Daoy (cell line): ENCODE measurements around the gene URI1. TPM values are rescaled to one million over a fixed set of nuclear protein-coding genes. Genes with fewer than 3 reads are reported as not detected.
"Not testable (repeated sequence)": the region's sequence is repeated elsewhere in the genome, so short reads cannot be mapped to it uniquely, and the experiment has no call there.

Experiments
- DNase-seq: peaks from one replicate; pipeline ENCODE4 v3.0.0-alpha.2; 2015; ENCODE audit warnings: low read depth
- total RNA-seq: library from RNA; depleted of rRNA; stranded (reverse); fragments of >200 nt; shearing (Covaris generic); gene quantifications from 2 replicates; pipeline ENCODE4 v1.2.3, GENCODE V29; 2014

URI1 gene
- total RNA-seq, 1 experiment from 2014 or later = 121 TPM

DNA sequence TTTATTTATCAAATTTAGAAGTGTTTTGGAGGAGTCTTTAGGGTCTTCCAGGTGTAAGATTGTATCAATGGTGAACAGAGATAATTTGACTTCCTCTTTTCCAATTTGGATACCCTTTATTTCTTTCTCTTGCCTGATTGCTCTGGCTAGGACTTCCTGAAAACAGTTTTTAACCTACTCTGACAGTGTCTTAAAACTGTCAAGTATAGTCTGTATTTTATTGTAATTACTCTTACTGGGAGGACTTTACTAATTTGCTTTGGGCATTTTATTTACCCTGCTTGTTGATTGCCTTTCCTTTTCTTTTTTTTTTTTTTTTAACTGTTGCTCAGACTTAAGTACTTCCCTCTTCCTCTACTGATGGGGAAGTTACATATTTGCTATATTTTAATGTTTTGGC lies 81.3 kb downstream of the URI1 start:
- no peak for DNase-seq

DNA sequence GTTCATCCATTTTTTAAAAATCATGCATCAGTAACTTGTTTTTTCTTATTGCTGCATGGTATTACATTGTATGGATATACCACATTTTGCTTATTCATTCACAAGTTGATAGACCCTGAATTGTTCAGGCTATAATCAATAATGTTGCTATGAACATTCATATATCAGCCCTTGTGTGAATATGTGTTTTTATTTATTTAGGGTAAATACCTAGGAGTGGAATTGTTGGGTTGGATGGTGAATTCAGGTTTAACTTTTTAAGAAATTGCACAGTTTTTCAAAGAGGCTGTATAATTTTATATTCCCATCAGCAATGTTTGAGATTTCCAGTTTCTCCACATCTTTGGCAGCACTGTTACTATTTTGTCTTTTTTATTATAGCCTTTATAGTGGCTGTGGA lies 82.1 kb downstream of the URI1 start:
- DNase-seq = no peak

DNA sequence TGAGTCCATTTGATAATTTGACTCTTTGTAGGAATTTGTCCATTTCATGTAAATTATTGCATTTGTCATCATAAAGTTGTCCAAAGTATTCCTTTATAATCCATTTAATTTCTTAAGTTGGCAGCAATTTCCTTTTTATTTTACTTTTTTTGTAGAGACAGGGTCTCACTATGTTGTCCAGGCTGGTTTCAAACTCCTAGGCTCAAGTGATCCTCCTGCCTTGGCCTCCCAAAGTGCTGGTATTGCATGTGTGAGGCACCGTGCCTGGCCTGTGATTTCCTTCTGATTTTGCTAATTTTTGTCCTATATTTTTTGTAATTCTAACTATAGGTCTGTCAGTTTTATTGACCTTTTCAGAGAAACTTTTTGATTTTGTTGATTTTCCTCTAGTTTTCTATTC lies 84.9 kb downstream of the URI1 start:
- DNase-seq = no peak

DNA sequence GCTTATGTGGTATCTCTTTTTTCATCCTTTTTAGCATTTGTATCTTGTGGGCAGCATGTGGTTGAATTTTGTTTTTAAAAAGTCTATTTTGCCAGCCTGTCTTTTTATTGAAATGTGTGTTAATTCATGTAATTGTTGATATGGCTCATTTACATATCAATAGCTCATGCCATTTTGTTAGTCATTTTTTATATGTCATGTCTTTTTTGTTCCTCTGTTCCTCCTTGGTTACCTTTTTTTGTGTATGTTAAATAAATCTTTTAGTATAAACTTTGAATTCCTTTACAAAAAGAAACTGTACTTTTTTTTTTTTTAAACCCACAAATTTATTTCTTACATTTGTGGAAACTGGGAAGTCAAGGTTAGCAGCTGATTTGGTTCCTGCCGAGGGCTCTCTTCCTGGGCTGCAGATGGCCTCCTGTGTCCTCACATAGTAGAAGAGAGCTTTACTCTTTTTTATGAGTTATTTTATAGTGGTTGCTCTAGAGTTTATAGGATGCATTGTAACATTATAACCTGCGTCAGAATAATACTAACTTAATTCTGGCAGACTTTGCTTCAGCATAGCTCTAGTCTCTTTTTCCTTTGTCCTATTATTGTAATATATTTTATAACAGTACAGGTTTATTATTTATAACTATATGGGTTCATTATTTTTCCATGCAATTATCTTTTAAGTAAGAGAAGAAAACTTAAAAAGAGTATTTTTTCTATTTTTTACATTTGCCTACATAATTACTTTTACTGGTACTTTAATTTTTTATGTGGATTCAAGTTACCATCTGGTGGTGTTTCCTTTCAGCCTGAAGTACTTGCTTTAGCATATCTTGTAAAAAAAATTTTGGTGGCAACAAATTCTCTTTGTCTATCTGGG lies 86.3 kb downstream of the URI1 start:
- DNase-seq = no peak

DNA sequence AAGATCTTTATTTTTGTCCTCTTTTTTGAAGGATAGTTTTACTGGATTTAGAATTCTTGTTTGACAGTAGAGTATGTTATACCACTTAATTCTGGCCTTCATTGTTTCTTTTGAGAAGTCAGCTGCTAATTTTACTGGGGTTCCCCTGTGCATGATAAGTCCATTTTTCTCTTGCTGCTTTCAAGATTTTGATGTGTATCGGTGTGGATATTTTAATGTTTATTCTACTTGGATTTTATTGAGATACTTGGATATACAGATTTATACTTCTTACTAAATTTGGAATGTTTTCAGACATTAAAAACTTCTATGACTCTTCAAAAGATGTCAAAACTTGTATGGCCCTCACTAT lies 86.9 kb downstream of the URI1 start:
- DNase-seq = no peak

DNA sequence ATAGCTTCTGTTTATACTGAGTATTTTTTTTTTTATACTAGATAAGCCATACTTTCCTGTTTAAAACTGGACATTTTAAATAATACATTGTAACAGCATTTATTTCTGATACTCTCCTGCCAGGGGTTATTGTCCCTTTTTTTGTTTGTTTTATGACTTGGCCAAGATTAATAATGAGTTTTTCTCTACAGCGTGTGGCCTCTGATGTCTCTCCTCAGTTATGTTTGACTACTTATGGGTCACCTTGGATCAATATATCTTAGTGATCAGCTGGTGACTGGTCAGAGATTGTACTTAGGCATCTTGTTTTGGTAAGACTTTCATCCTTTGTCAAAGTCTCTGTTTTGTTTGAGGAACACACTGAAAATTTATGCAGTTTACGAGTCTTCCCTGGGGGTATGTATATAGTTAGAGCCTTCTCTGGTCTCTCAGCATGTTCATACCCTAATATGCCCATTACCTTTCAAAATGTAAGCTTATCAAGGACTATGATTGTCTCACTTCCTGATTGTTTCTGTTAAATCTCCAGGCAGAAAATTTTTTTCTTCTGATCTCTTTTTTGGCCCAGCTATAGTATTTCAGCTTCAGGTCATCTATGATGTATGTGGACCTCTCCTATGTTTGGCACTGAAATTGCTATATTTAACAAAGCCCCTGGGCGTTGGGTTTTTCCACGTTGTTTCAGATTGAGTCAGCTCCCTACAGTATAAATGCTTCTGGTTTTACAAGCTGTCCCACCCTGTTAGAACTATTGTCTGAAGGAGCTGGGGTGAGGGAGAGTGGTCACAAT lies 87.9 kb downstream of the URI1 start:
- peak; percentile 89 for DNase-seq

DNA sequence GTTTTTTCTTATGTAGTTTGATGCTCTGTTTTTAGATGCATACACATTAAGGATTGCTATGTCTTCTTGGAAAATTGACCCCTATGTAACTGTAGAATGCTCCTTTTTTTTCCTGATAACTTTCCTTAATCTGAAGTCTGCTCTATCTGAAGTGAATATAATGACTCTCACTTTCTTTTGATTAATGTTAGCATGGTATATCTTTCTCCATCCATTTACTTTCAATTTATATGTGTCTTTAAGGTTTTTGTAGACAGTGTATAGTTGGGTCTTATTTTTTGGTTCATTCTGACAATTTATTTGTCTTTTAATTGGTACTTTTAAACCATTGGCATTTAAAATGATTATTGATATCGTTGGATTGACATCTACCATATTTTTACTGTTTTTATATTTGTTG lies 92.3 kb downstream of the URI1 start:
- no peak for DNase-seq

DNA sequence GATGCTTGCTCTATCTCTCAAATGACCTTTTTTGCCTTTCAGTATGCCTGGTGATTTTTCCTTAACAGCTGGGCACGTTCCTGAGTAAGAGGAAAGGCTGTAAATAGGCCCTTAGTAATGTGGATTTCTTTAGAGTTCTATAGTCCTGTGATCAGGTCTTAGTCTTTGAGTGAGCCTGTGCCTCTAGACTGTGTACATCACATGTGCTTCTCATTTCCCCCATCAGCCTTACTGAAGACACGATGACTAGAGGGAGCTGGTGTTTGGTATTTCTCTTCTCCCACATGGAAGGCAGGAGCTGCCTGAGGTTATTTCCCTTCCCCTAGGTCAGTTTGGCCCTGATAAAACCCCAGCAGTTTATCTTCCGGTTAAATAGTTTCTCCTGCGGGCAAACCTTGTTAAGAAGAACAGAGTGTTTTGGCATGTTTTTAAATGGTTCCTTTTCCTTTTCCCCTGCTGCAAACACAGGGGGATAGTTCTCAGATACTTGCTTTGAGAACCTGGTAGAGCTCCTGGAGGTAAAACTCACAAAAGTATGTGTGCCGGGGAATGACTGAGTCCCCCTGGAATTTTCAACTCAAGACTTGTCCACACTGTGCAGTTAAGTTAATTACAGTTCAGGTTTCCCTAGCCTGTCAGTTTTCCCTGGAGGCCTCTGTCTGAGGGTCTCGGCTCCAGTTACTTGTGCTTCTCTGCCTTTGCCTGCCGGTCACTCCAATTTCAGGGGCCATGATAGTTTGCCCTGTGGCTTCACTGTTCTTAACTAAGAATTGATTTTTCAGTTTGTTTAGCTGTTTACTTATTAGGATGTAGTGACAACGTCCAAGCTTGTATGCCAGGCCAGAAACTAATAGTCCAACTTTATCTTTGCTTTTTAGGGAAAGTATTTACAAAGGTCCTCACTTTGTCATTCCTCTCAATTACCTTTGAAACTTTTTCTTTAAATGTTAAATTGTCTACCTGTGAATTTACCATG lies 94.4 kb downstream of the URI1 start:
- DNase-seq = peak; percentile 80

DNA sequence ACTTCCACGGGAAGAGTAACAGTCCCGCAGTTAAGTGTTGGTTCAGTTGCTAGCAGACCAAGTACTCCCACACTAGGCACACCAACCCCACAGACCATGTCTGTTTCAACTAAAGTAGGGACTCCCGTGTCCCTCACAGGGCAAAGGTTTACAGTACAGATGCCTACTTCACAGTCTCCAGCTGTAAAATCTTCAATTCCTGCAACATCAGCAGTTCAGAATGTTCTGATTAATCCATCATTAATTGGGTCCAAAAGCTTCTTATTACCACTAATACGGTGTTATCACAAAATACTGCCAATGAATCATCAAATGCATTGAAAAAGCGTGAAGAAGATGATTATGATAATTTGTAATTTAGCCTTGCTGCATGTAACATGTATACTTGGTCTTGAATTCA lies 95.8 kb downstream of the URI1 start:
- no peak for DNase-seq

DNA sequence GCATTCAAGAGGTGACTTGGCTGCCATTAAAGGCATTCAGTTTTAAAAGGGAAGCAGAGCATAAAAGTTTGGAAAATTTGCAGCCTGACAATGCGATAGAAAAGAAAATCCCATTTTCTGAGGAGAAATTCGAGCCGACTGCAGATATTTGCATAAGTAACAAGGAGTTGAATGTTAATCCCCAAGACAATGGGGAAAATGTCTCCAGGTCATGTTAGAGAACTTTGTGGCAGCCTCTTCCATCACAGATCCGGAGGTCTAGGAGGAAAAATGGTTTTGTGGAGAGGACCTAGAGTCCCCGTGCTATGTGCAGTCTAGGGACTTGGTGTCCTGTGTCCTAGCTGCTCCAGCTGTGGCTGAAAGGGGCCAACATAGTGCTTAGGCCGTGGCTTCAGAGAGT lies 99.9 kb downstream of the URI1 start:
- not testable (repeated sequence) for DNase-seq

DNA sequence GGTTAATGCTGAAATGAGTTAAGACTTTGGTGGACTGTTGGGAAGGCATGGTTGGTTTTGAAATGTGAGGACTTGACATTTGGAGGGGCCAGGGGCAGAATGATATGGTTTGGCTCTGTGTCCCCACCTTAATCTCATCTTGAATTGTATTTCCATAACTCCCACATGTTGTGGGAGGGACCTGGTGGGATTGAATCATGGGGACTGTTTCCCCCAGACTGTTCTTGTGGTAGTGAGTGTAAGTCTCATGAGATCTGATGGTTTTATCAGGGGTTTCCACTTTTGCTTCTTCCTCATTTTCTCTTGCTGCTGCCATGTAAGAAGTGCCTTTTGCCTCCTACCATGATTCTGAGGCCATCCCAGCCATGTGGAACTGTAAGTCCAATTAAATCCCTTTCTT lies 101.0 kb downstream of the URI1 start:
- not testable (repeated sequence) for DNase-seq

DNA sequence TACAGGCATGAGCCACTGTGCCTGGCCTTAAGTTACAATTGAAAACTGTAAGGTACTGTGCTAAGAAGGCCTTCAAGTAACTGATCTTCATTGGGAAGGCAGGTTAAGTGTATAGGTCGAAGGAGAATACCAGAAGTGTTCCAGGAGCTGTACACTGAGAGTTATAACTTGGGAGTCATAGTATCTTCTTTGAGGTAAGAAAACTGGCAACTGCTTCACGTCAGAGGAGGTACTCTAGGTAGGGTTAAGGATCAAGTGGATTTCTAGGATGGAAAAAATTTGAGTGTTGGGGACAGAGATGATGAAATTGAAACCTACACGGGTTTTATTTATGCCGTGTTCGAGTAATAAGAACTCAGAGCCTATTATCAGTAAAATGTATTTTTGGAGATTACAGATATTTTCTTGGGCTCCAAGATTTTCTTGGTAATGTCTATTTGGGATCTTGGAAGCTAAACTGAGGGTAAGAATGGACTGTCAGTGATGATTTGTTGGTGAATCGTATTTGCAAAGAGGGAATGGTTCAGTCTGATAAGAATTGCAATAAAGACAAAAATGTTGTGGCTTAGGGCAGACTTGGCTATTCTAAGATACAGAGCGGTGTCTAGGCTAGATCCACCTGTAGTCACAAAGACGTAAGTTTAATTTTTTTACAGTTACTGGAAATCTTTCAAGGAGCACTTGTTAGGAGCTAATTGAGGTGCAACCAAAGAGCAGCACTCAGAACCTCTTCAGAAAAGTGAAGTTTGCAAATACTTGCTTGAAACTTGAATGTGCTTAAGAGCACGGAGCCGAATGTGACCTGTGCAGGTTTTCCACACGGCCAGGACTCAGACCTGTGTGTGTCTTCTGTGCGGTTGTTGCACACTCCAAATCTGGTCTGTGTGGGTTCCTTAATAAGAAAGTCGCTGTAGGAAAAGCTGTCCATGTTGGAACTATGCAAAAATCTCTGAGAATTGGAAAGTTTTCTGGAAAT lies 102.5 kb downstream of the URI1 start:
- DNase-seq = no peak

DNA sequence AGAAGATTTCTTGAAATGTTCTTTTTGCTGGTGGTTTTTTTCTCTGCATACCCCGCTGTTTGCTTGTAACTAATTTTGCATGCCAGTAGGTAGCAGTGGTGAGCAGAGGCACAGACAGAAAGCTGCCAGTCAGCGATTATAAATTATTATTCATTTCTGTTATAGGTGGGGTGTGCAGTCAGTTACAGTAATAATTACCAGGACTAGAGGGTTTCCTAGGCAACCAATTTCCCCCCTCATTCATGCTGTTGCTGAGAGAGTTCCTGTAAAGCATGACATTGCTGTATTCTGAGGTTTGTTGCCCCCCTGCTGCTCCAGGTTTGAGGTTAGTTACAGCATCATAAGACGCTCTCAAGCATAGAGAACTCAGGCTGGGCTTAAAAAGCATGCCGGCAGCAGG lies 104.5 kb downstream of the URI1 start:
- no peak for DNase-seq

DNA sequence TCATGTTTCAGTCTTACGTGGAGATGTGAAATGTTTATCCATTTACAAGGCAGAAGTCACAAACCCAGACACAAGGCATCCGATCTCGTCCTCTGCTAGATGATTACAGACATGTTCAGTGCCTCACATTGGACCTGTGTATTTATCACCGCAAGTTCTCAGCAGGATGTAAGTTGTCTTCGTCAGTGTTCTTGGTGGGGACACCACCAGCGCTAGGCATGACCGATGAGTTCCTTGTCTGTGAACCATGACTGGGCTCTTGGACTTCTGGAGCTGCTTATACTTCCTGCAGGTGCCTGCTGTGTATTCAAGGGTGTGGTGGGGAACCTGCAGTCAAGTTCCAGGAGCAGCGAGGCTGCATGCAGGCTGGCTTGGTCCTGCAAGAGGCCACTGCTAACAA lies 105.4 kb downstream of the URI1 start:
- no peak for DNase-seq

DNA sequence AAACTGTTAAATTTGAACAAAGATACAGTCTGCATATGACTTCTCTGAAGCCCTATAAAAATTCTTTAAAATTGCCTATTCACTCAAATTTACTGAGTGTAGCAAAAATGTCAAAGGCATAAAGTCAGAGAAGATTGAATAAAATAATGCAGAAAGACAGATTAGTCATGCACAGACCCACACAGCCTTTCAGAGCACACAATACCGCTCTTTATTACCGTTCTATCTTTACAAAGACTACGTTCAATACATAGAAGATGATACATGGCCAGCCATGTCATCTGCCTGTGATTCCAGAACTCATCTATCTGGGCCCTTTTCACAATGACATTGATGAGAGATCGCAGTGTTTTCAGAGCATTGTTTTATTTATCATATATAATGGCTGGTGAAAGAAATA lies 107.2 kb downstream of the URI1 start:
- DNase-seq = no peak

DNA sequence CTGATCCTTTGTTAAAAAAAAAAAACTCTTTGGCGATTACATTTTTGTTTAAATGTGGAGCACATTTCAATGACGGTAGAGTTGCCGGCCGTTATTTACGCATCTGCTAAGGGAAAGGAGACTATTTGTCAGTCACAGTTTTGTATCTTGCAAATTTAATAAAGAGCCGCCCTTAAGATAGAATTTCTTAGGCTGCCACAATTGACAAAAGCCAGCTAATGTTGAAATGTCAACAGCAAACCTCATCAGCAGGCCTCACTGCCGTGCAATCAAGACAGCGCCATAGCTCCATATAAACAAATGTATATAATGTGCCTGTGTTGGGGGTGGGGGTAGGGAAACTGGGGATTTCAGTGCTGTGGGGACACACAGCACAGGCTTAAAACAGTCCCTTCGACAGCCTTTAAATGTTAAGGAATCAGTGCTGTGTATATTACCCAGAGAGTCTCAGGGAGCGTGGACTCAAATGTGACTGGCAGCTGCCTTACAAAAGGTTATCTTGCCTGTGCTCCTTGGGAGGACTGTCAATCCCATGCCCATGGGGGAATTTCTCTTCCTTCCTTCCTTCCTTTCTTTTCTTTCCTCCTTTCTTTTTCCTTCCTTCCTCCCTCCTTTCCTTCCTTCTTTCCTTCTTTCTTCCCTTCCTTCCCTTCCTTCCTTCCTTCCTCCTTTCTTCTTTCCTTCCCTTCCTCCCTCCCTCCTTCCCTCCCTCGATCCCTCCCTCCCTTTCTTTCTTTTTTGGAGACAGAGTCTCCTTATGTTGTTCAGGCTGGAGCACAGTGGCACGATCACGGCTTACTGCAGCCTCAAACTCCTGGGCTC lies 108.0 kb downstream of the URI1 start:
- DNase-seq = no peak

DNA sequence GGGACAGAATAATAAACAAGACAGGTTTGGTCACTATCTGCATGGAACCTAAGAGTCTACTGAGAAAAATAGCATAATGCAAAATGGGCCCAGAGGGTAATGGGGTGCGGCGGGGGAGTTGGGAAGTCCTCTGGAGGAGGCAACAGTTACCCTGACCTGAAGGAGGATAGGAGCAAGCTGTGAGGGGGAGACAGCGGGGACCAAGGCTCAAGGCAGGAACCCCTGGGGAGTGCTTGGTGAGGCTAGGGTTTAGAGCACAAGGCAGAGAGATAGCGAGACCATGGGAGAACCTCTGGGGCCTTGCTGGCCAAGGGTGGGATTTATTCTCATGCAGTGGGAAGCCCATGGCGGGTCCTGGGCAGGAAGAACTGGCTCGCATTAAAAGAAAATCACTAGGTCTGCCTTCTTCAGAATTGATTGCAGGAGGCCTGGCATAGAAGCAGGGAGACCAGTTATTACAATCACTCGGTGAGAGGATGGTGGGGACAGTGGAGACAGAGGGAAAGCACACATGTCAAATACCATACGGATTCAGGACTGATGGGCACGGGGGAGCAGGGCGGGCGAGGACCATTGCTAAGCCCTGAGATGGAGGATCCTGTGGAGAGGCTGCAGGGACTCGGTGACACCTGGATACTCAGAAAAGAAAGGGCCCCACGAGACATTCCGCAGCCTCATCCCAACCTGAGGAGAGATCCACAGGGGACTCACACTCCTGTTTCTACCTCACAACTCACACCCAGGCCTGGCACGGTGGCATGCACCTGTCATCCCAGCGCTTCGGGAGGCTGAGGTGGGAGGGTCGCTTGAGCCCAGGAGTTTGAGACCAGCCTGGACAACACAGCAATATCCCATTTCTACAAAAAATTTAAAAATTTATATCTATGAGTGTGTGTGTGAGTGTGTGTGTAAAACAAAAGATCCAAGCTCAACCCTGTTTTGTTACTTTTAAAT lies 110.4 kb downstream of the URI1 start:
- DNase-seq = no peak

DNA sequence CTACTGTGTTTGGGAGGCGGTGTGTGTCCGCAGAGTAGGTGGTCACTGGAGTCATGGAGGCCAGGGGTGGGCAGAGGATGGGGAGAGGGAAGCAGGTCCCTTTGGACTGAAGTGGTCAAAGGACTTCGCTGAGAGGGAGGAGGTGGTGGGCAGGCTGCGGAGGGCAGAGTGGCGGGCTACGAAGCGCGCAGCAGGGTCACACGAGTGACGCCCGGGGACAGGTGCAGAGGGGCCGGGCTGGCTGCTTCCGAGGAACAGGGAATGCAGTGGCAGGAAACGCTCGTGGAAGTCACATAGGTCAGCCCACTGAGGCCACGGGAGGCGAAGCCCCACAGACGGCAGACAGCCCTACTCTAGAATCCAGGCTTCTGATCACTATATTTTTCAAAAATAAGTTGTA lies 111.5 kb downstream of the URI1 start:
- DNase-seq = no peak

DNA sequence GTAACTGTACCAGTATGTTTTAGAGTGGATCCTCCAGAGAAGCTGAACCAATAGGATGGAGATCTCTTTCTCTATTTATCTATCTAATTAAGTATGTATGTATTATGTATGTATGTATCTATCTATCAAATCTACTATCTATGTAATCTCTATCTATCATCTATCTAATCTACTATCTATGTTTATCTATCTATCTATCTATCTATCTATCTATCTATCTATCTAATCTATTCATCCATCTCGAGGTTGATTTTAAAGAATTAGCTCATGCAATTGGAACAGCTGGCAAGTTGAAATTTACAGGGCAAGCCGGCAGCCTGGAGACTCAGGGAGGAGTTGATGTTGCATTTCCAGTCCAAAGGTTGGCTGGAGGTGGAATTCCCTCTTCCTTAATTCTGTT lies 112.2 kb downstream of the URI1 start:
- no peak for DNase-seq
